KMS-11 (cell line): ENCODE data around the gene GNB5.

Experiments
- H2AFZ ChIP-seq: fragments of 200-600 bp; sonication (generic); 2 replicates; pipeline ENCODE4 v1.6.1; 2016; ENCODE audit warnings: antibody characterized with exemption, mixed run types, low read depth
- H3K27ac ChIP-seq: fragments of 200-600 bp; sonication (generic); 2 replicates; pipeline ENCODE4 v1.6.1; 2016; ENCODE audit warnings: mild to moderate bottlenecking, mixed run types
- H3K27me3 ChIP-seq: fragments of 200-600 bp; sonication (generic); 2 replicates; pipeline ENCODE4 v1.6.1; 2017; ENCODE audit warnings: mild to moderate bottlenecking, low read depth, mixed run types, moderate library complexity; ENCODE audit not compliant: insufficient read depth
- H3K36me3 ChIP-seq: fragments of 200-600 bp; sonication (generic); 2 replicates; pipeline ENCODE4 v1.6.1; 2017; ENCODE audit warnings: mild to moderate bottlenecking, mixed run types; ENCODE audit not compliant: insufficient read depth
- H3K4me1 ChIP-seq: fragments of 200-600 bp; sonication (generic); 2 replicates; pipeline ENCODE4 v1.6.1; 2016; ENCODE audit warnings: mild to moderate bottlenecking, low read depth, mixed run types; ENCODE audit not compliant: poor library complexity, severe bottlenecking
- H3K4me2 ChIP-seq: fragments of 200-600 bp; sonication (generic); 2 replicates; pipeline ENCODE4 v1.7.0; 2016; ENCODE audit warnings: mild to moderate bottlenecking, mixed run types
- H3K4me3 ChIP-seq: fragments of 200-600 bp; sonication (generic); IDR thresholded peaks from 2 replicates; pipeline ENCODE4 v1.6.1; 2017; ENCODE audit warnings: low read depth, low read length, mixed read lengths; ENCODE audit not compliant: insufficient read depth
- H3K79me2 ChIP-seq: fragments of 200-600 bp; sonication (generic); 2 replicates; pipeline ENCODE4 v1.6.1; 2016; ENCODE audit warnings: low read depth, mixed run types; ENCODE audit not compliant: insufficient read depth
- H3K9ac ChIP-seq: fragments of 200-600 bp; sonication (generic); 2 replicates; pipeline ENCODE4 v1.6.1; 2016; ENCODE audit warnings: mild to moderate bottlenecking, mixed run types
- H4K20me1 ChIP-seq: fragments of 200-600 bp; sonication (generic); 2 replicates; pipeline ENCODE4 v1.6.1; 2016; ENCODE audit warnings: mild to moderate bottlenecking, mixed run types; ENCODE audit not compliant: insufficient read depth
- TF ChIP-seq, protein P1 (sequence below): fragments of 200-600 bp; sonication (generic); conservative IDR thresholded peaks from 2 replicates; pipeline ENCODE4 v1.6.1; 2017; ENCODE audit warnings: low read depth, mild to moderate bottlenecking, antibody characterized with exemption, low read length, moderate library complexity, mixed read lengths

Gene GNB5

DNA sequence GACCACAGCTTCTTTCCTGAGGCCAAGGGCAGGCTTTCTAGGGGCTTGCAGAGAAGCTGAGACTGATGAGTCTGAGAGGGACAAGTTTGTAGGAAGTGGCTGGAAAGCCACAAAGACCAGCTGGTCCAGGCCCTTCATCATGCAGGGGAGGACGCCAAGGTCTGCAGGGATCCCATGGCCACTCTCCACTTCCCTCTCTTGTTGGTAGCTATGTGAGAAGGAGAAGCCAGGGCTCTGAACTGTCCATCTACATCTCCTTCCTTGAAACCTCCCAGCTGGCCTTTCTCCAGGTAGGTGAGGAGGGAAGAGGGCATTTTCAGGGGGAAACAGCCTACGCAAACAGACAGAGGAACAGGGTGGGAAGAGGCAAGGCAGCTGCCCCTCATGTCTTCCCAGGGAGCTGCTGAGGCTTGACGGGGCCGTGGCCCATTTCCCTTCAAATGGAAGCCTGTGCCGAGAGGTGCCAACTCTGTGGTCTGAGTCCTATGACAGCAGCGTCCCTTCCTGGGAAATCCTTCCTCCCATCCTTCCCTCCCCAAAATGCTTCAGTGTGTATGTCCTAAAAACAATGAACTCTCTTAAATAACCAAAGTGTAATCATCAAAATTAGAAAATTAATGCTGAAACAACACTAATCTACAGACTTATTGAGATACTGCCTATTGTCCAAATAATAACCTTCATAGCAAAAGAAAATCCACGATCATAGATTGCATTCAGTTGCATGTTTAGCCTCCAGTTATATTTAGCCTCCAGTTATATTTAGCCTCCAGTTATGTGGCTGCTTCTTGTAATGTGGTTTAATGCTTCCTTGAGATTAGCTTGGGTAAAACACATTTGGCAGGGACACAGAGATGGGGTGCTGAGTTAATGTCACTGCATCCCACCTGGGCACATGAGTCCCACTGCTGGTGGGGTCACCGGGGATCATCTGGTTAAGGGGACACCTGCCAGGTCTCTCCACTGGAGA lies 36.0 kb downstream of the GNB5 start:
- H3K4me1 ChIP-seq = no peaks in the 10 kb centered on the region
- no peak overlapping the region for H3K27ac ChIP-seq
- no peak overlapping the region for H3K9ac ChIP-seq
- no peaks in the 10 kb centered on the region for H3K36me3 ChIP-seq
- no peak overlapping the region for H3K4me3 ChIP-seq
- H2AFZ ChIP-seq = no peak overlapping the region
- TF ChIP-seq, protein P1, sequence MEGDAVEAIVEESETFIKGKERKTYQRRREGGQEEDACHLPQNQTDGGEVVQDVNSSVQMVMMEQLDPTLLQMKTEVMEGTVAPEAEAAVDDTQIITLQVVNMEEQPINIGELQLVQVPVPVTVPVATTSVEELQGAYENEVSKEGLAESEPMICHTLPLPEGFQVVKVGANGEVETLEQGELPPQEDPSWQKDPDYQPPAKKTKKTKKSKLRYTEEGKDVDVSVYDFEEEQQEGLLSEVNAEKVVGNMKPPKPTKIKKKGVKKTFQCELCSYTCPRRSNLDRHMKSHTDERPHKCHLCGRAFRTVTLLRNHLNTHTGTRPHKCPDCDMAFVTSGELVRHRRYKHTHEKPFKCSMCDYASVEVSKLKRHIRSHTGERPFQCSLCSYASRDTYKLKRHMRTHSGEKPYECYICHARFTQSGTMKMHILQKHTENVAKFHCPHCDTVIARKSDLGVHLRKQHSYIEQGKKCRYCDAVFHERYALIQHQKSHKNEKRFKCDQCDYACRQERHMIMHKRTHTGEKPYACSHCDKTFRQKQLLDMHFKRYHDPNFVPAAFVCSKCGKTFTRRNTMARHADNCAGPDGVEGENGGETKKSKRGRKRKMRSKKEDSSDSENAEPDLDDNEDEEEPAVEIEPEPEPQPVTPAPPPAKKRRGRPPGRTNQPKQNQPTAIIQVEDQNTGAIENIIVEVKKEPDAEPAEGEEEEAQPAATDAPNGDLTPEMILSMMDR = no peak
- no peaks in the 10 kb centered on the region for H3K27me3 ChIP-seq
- no peaks in the 10 kb centered on the region for H3K79me2 ChIP-seq
- H3K4me2 ChIP-seq = no peak overlapping the region
- no peaks in the 10 kb centered on the region for H4K20me1 ChIP-seq

DNA sequence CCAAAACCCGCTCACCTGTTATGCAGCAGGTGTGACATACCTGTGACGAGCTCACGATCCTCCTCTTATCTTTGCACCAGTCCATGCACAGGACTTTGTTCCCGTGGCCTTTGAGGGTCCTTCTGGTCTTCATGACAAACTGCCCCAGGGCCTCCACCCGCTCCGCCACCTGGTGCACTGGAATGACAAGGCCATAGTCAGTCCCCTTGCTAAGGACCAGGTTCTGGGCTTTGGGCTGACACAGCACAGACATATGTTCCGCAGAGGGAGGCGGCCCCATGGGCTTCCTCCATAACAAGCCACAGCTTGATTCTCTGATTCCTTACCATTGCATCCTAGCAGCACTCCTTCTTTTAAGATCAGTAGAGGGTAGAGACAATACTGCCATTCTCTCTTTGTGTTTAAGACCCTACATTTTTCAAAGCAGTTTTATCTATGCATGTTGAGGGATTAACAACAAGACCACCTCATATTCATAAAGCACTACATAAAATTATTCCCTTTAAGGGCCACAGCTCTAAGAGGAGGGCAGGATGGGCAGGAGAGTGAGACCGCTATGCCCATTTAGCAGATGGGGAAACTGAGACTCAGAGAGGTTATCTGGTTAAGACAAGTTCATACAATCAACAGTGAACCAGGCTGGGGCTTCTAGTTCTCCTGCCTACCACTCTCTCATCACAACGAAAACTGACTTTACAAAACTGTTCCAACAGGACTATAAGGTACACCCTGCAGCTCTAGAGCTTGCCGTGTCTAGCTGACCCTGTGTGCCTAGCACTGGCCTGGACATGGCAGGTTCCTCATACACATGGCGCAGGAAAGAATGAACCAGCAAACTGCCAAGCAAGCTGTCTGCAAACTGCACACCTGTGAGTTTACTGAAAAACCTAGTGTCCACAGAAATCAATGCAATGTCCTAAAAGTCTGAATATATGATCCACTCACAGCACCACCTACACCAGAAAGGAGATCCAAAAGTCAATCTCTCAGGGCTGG lies 37.0 kb downstream of the GNB5 start:
- Histone ChIP-seq H3K4me3 (no peak overlapping the region), H2AFZ (no peak overlapping the region), H3K4me2 (no peak overlapping the region), H3K4me1 (no peaks in the 10 kb centered on the region), H3K27ac (no peak overlapping the region), H3K36me3 (no peaks in the 10 kb centered on the region), H4K20me1 (no peaks in the 10 kb centered on the region), H3K9ac (no peak overlapping the region), H3K79me2 (no peaks in the 10 kb centered on the region), H3K27me3 (no peaks in the 10 kb centered on the region)
- TF ChIP-seq, protein P1 = no peak

DNA sequence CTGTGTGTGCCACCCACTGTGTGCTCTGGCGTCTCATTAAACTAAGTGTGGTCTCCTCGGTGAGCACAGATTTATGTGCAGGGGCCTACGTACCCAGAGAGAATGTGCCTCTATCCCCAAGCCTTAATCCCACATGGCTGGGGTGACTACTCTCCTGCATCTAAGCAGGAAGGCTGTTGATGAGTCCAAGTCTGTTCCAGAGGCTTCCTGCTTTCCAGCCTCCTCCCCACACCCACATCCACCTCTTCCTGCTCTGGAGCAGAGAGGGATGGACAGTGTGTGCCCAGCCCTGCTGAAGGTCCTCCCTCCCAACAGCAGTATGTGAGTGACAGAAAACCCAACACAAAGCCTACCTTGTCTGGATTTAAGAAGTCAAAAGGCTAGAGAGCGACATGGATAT lies 39.8 kb downstream of the GNB5 start:
- Histone ChIP-seq H3K4me2 (no peak overlapping the region), H3K36me3 (no peaks in the 10 kb centered on the region)

DNA sequence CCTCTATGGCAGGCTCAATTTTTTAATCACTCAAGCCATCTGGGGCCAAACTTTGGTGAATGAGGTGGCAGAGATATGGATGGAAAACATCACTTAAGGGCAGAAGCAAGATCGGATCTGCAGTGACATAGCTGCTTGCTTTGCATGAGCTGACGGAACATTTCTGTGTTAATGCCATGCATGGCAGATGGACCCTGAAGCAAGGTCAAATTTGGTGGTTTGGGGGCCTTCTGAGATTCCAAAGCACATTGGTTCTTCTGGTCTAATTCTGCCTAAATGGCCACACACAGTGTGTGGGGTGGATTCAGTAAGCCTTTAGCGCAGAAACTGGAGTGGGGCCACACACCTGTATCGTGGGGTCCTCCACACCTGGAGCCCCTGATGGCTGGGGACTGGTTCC lies 40.3 kb downstream of the GNB5 start:
- Histone ChIP-seq H3K79me2 (no peaks in the 10 kb centered on the region), H3K4me2 (no peak overlapping the region), H3K27me3 (no peaks in the 10 kb centered on the region), H3K36me3 (no peaks in the 10 kb centered on the region), H3K4me1 (no peaks in the 10 kb centered on the region), H3K4me3 (no peak overlapping the region), H3K27ac (no peak overlapping the region), H3K9ac (no peak overlapping the region), H2AFZ (no peak overlapping the region), H4K20me1 (no peaks in the 10 kb centered on the region)
- TF ChIP-seq, protein P1 = no peak

More for the DNA sequence above, 39.8 kb downstream of the GNB5 start:
- Histone ChIP-seq H2AFZ (no peak overlapping the region), H3K9ac (no peak overlapping the region), H3K27me3 (no peaks in the 10 kb centered on the region), H3K4me1 (no peaks in the 10 kb centered on the region), H4K20me1 (no peaks in the 10 kb centered on the region), H3K79me2 (no peaks in the 10 kb centered on the region), H3K4me3 (no peak overlapping the region), H3K27ac (no peak overlapping the region)
- TF ChIP-seq, protein P1 = no peak
